H9 (cell line): ENCODE measurements around the gene OR6B2. TPM values are rescaled to one million over a fixed set of nuclear protein-coding genes. Genes with fewer than 3 reads are reported as not detected.

Source experiments
- DNase-seq: peaks from one replicate; pipeline ENCODE4 v3.0.0-alpha.2; 2017
- H2AFZ ChIP-seq: one replicate; pipeline ENCODE4 v1.6.1; 2013; ENCODE audit warnings: mild to moderate bottlenecking, low read length, control low read depth, moderate library complexity
- H2AK5ac ChIP-seq: 2 replicates; pipeline ENCODE4 v1.6.1; 2013; ENCODE audit warnings: low read length, control low read depth, mixed read lengths; ENCODE audit not compliant: insufficient read length
- H2BK120ac ChIP-seq: one replicate; pipeline ENCODE4 v1.6.1; 2013; ENCODE audit warnings: low read depth, mild to moderate bottlenecking, low read length, control low read depth, inconsistent platforms; ENCODE audit not compliant: poor library complexity, severe bottlenecking
- H2BK12ac ChIP-seq: 2 replicates; pipeline ENCODE4 v1.6.1; 2013; ENCODE audit warnings: low read length, control low read depth, mixed read lengths, low read depth; ENCODE audit not compliant: insufficient read length
- H2BK15ac ChIP-seq: 2 replicates; pipeline ENCODE4 v1.6.1; 2013; ENCODE audit warnings: low read depth, low read length, control low read depth
- H2BK20ac ChIP-seq: one replicate; pipeline ENCODE4 v1.6.1; 2013; ENCODE audit warnings: low read depth, mild to moderate bottlenecking, low read length, control low read depth, inconsistent platforms; ENCODE audit not compliant: poor library complexity, severe bottlenecking
- H2BK5ac ChIP-seq: 2 replicates; pipeline ENCODE4 v1.6.1; 2013; ENCODE audit warnings: low read length, control low read depth, mixed read lengths; ENCODE audit not compliant: insufficient read length
- H3K14ac ChIP-seq: 2 replicates; pipeline ENCODE4 v1.6.1; 2013; ENCODE audit warnings: low read length, control low read depth; ENCODE audit not compliant: insufficient read depth
- H3K18ac ChIP-seq: 2 replicates; pipeline ENCODE4 v1.6.1; 2013; ENCODE audit warnings: low read depth, mild to moderate bottlenecking, mixed read lengths, low read length, control low read depth; ENCODE audit not compliant: insufficient read length
- H3K23ac ChIP-seq: 2 replicates; pipeline ENCODE4 v1.6.1; 2013; ENCODE audit warnings: low read length, control low read depth, mixed read lengths, low read depth; ENCODE audit not compliant: insufficient read length
- H3K23me2 ChIP-seq: 2 replicates; pipeline ENCODE4 v1.6.1; 2013; ENCODE audit warnings: low read depth, mild to moderate bottlenecking, mixed read lengths, low read length, control low read depth; ENCODE audit not compliant: insufficient read length, poor library complexity, severe bottlenecking
- H3K27ac ChIP-seq: 2 replicates; pipeline ENCODE4 v1.5.1; 2013; ENCODE audit warnings: low read length, control low read depth, mixed read lengths, low read depth; ENCODE audit not compliant: insufficient read length
- H3K27me3 ChIP-seq: 2 replicates; pipeline ENCODE4 v1.6.1; 2013; ENCODE audit warnings: low read length, control low read depth, inconsistent platforms; ENCODE audit not compliant: insufficient read depth
- H3K4ac ChIP-seq: 2 replicates; pipeline ENCODE4 v1.6.1; 2013; ENCODE audit warnings: low read depth, mild to moderate bottlenecking, control low read depth, inconsistent platforms, low read length, moderate library complexity
- H3K4me1 ChIP-seq: 2 replicates; pipeline ENCODE4 v1.6.1; 2013; ENCODE audit warnings: low read length, control low read depth, inconsistent platforms; ENCODE audit not compliant: insufficient read depth
- H3K4me2 ChIP-seq: 2 replicates; pipeline ENCODE4 v1.6.1; 2013; ENCODE audit warnings: low read length, control low read depth, mixed read lengths; ENCODE audit not compliant: insufficient read length, insufficient read depth
- H3K56ac ChIP-seq: 2 replicates; pipeline ENCODE4 v1.6.1; 2013; ENCODE audit warnings: low read depth, mild to moderate bottlenecking, mixed read lengths, low read length, control low read depth; ENCODE audit not compliant: insufficient read length
- H3K79me1 ChIP-seq: 2 replicates; pipeline ENCODE4 v1.6.1; 2013; ENCODE audit warnings: low read depth, mild to moderate bottlenecking, moderate library complexity, low read length, control low read depth, inconsistent platforms; ENCODE audit not compliant: insufficient read depth, poor library complexity, severe bottlenecking
- H3K79me2 ChIP-seq: 2 replicates; pipeline ENCODE4 v1.6.1; 2013; ENCODE audit warnings: low read length, control low read depth, inconsistent platforms; ENCODE audit not compliant: insufficient read depth
- H3K9ac ChIP-seq: 2 replicates; pipeline ENCODE4 v1.6.1; 2013; ENCODE audit warnings: low read length, control low read depth, mixed read lengths; ENCODE audit not compliant: insufficient read length; ENCODE audit errors: extremely low read depth
- H3K9me3 ChIP-seq: one replicate; pipeline ENCODE4 v1.6.1; 2013; ENCODE audit warnings: low read depth, low read length, inconsistent platforms; ENCODE audit not compliant: control insufficient read depth
- H3T11ph ChIP-seq: one replicate; pipeline ENCODE4 v1.6.1; 2013; ENCODE audit warnings: mild to moderate bottlenecking, low read length, control low read depth, inconsistent platforms
- H4K20me1 ChIP-seq: one replicate; pipeline ENCODE4 v1.6.1; 2013; ENCODE audit not compliant: control insufficient read depth, insufficient read length, insufficient read depth
- H4K5ac ChIP-seq: 2 replicates; pipeline ENCODE4 v1.6.1; 2013; ENCODE audit warnings: low read depth, mild to moderate bottlenecking, mixed read lengths, low read length, control low read depth; ENCODE audit not compliant: insufficient read length
- H4K8ac ChIP-seq: replicated peaks from 2 replicates; pipeline ENCODE4 v1.6.1; 2013; ENCODE audit warnings: low read length, control low read depth, mixed read lengths, low read depth; ENCODE audit not compliant: insufficient read length
- H4K91ac ChIP-seq: 2 replicates; pipeline ENCODE4 v1.6.1; 2013; ENCODE audit warnings: low read depth, mild to moderate bottlenecking, moderate library complexity, mixed read lengths, low read length, control low read depth; ENCODE audit not compliant: insufficient read length
- H3K27ac Mint-ChIP-seq, 3 experiments: 2 replicates in 2 of 3; 3 replicates in 1 of 3; pipeline ENCODE4 v1.8.0; 2020 to 2021; ENCODE audit warnings: mixed read lengths in 3 of 3, mild to moderate bottlenecking in 1 of 3, moderate library complexity in 1 of 3
- H3K27me3 Mint-ChIP-seq: 2 replicates; pipeline ENCODE4 v1.8.0; 2021; ENCODE audit warnings: low read depth, mild to moderate bottlenecking, moderate library complexity, mixed read lengths
- H3K36me3 Mint-ChIP-seq, 3 experiments: 2 replicates in 2 of 3; 3 replicates in 1 of 3; pipeline ENCODE4 v1.8.0; 2020 to 2021; ENCODE audit warnings: low read depth in 3 of 3, mixed read lengths in 3 of 3; ENCODE audit not compliant: insufficient read depth in 1 of 3
- H3K4me1 Mint-ChIP-seq, 2 experiments: 2 replicates each; pipeline ENCODE4 v1.8.0; 2020; ENCODE audit warnings: mixed read lengths in 2 of 2
- H3K4me3 Mint-ChIP-seq, 2 experiments: 2 replicates in 1 of 2; 3 replicates in 1 of 2; pipeline ENCODE4 v1.8.0; 2020 to 2021; ENCODE audit warnings: mild to moderate bottlenecking in 2 of 2, mixed read lengths in 2 of 2, moderate library complexity in 1 of 2
- H3K9me3 Mint-ChIP-seq, 2 experiments: 2 replicates in 1 of 2; 3 replicates in 1 of 2; pipeline ENCODE4 v1.8.0; 2020; ENCODE audit warnings: mild to moderate bottlenecking in 2 of 2, mixed read lengths in 2 of 2, moderate library complexity in 1 of 2
- WGBS: extraction: QIAGEN DNeasy Blood & Tissue Kit; methylation state at CpG from one replicate; pipeline ENCODE4 v1.1.7; 2013; ENCODE audit warnings: missing lambda C conversion rate, low lambda C conversion rate, mixed read lengths; ENCODE audit not compliant: insufficient read length; ENCODE audit errors: extremely low coverage; 5-methylcytosine and 5-hydroxymethylcytosine counted together
- total RNA-seq: library from RNA; stranded (reverse); gene quantifications from 2 replicates; pipeline ENCODE4 v1.2.1, GENCODE V29; 2021
- TF ChIP-seq, protein P1 (sequence below): fragments of 200-600 bp; sonication (generic); conservative IDR thresholded peaks from 3 replicates; pipeline ENCODE4 v1.8.0; 2021; ENCODE audit warnings: antibody characterized with exemption, mild to moderate bottlenecking

OR6B2 gene
- total RNA-seq, 1 experiment from 2014 or later, result not detected

DNA sequence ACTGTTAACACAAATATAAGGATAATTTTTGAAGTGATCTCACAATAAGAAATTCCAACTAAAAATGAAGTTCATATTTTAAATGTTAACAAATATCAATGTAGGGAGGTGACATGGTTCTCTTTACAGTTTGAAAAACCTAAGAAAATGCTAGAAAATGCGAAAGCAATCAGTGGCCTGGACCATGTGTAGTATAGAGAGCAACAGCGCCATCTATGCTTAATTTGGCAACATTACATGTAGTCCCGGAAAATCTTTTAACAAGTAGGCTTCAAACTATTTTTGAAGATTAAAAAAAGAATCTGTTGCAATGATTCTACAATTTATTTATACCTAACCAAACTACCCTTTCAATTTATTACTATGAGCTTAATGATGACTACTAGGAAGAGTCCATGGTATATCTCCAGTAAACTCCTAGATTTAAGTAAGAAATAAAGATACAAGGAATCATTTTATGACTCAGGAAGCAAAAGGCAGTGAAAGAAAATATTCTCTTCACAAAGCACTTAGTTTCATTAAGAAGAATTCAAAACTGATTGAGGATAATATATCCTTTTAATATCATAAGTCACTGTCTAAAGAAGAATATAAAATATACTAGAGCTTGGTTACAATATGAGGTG is 38.4 kb downstream of the OR6B2 start:
- H3K27ac Mint-ChIP-seq, result no peak overlapping the region
- no peak overlapping the region for H3K14ac ChIP-seq
- H3K9ac ChIP-seq, result no peak overlapping the region
- H3K4me2 ChIP-seq, result no peak overlapping the region
- H3K27me3 ChIP-seq, result no peaks in the 10 kb centered on the region
- H3K79me2 ChIP-seq, result no peaks in the 10 kb centered on the region
- H2BK12ac ChIP-seq, result no peak overlapping the region
- no peaks in the 10 kb centered on the region for H3K9me3 ChIP-seq
- H3K23me2 ChIP-seq, result no peaks in the 10 kb centered on the region
- H3K4ac ChIP-seq, result no peak overlapping the region
- H3K79me1 ChIP-seq, result no peaks in the 10 kb centered on the region
- no peaks in the 10 kb centered on the region for H3K4me1 ChIP-seq
- no peak overlapping the region for H2AK5ac ChIP-seq
- TF ChIP-seq, protein P1, sequence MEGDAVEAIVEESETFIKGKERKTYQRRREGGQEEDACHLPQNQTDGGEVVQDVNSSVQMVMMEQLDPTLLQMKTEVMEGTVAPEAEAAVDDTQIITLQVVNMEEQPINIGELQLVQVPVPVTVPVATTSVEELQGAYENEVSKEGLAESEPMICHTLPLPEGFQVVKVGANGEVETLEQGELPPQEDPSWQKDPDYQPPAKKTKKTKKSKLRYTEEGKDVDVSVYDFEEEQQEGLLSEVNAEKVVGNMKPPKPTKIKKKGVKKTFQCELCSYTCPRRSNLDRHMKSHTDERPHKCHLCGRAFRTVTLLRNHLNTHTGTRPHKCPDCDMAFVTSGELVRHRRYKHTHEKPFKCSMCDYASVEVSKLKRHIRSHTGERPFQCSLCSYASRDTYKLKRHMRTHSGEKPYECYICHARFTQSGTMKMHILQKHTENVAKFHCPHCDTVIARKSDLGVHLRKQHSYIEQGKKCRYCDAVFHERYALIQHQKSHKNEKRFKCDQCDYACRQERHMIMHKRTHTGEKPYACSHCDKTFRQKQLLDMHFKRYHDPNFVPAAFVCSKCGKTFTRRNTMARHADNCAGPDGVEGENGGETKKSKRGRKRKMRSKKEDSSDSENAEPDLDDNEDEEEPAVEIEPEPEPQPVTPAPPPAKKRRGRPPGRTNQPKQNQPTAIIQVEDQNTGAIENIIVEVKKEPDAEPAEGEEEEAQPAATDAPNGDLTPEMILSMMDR, result peak; percentile 92
- H3K23ac ChIP-seq, result no peak overlapping the region
- no peak for DNase-seq
- H4K91ac ChIP-seq, result no peak overlapping the region
- no peaks in the 10 kb centered on the region for H3K9me3 Mint-ChIP-seq
- no peak overlapping the region for H4K5ac ChIP-seq
- no peak overlapping the region for H2AFZ ChIP-seq
- no peak overlapping the region for H3K4me3 Mint-ChIP-seq
- H3K27me3 Mint-ChIP-seq, result no peaks in the 10 kb centered on the region
- H2BK20ac ChIP-seq, result no peak overlapping the region
- H2BK5ac ChIP-seq, result no peak overlapping the region
- H3T11ph ChIP-seq, result no peak overlapping the region
- H2BK120ac ChIP-seq, result no peak overlapping the region
- H3K36me3 Mint-ChIP-seq, result peaks cover 40 to 58% (median 56%) of the 10 kb centered on the region in 3 experiments; a peak in 6 of 7 replicates
- no peak overlapping the region for H3K56ac ChIP-seq
- no peaks in the 10 kb centered on the region for H3K4me1 Mint-ChIP-seq
- H4K20me1 ChIP-seq, result peaks cover 2% of the 10 kb centered on the region
- H4K8ac ChIP-seq, result no peak overlapping the region
- no peak overlapping the region for H2BK15ac ChIP-seq
- no peak overlapping the region for H3K27ac ChIP-seq
- no peak overlapping the region for H3K18ac ChIP-seq
- WGBS, result no CpG with 5 or more reads among the region's 3 CpGs
